H9 (cell line): Measurements from ENCODE around the gene SCN5A. TPM values are rescaled to one million over a fixed set of nuclear protein-coding genes. Genes with fewer than 3 reads are reported as not detected.

ENCODE experiments used
- DNase-seq: peaks from one replicate; pipeline ENCODE4 v3.0.0-alpha.2; 2017
- H2AFZ ChIP-seq: one replicate; pipeline ENCODE4 v1.6.1; 2013; ENCODE audit warnings: mild to moderate bottlenecking, low read length, control low read depth, moderate library complexity
- H2AK5ac ChIP-seq: 2 replicates; pipeline ENCODE4 v1.6.1; 2013; ENCODE audit warnings: low read length, control low read depth, mixed read lengths; ENCODE audit not compliant: insufficient read length
- H2BK120ac ChIP-seq: one replicate; pipeline ENCODE4 v1.6.1; 2013; ENCODE audit warnings: low read depth, mild to moderate bottlenecking, low read length, control low read depth, inconsistent platforms; ENCODE audit not compliant: poor library complexity, severe bottlenecking
- H2BK12ac ChIP-seq: 2 replicates; pipeline ENCODE4 v1.6.1; 2013; ENCODE audit warnings: low read length, control low read depth, mixed read lengths, low read depth; ENCODE audit not compliant: insufficient read length
- H2BK15ac ChIP-seq: 2 replicates; pipeline ENCODE4 v1.6.1; 2013; ENCODE audit warnings: low read depth, low read length, control low read depth
- H2BK20ac ChIP-seq: one replicate; pipeline ENCODE4 v1.6.1; 2013; ENCODE audit warnings: low read depth, mild to moderate bottlenecking, low read length, control low read depth, inconsistent platforms; ENCODE audit not compliant: poor library complexity, severe bottlenecking
- H2BK5ac ChIP-seq: 2 replicates; pipeline ENCODE4 v1.6.1; 2013; ENCODE audit warnings: low read length, control low read depth, mixed read lengths; ENCODE audit not compliant: insufficient read length
- H3K14ac ChIP-seq: 2 replicates; pipeline ENCODE4 v1.6.1; 2013; ENCODE audit warnings: low read length, control low read depth; ENCODE audit not compliant: insufficient read depth
- H3K18ac ChIP-seq: 2 replicates; pipeline ENCODE4 v1.6.1; 2013; ENCODE audit warnings: low read depth, mild to moderate bottlenecking, mixed read lengths, low read length, control low read depth; ENCODE audit not compliant: insufficient read length
- H3K23ac ChIP-seq: 2 replicates; pipeline ENCODE4 v1.6.1; 2013; ENCODE audit warnings: low read length, control low read depth, mixed read lengths, low read depth; ENCODE audit not compliant: insufficient read length
- H3K23me2 ChIP-seq: 2 replicates; pipeline ENCODE4 v1.6.1; 2013; ENCODE audit warnings: low read depth, mild to moderate bottlenecking, mixed read lengths, low read length, control low read depth; ENCODE audit not compliant: insufficient read length, poor library complexity, severe bottlenecking
- H3K27ac ChIP-seq: 2 replicates; pipeline ENCODE4 v1.5.1; 2013; ENCODE audit warnings: low read length, control low read depth, mixed read lengths, low read depth; ENCODE audit not compliant: insufficient read length
- H3K27me3 ChIP-seq: 2 replicates; pipeline ENCODE4 v1.6.1; 2013; ENCODE audit warnings: low read length, control low read depth, inconsistent platforms; ENCODE audit not compliant: insufficient read depth
- H3K4ac ChIP-seq: 2 replicates; pipeline ENCODE4 v1.6.1; 2013; ENCODE audit warnings: low read depth, mild to moderate bottlenecking, control low read depth, inconsistent platforms, low read length, moderate library complexity
- H3K4me1 ChIP-seq: 2 replicates; pipeline ENCODE4 v1.6.1; 2013; ENCODE audit warnings: low read length, control low read depth, inconsistent platforms; ENCODE audit not compliant: insufficient read depth
- H3K4me2 ChIP-seq: 2 replicates; pipeline ENCODE4 v1.6.1; 2013; ENCODE audit warnings: low read length, control low read depth, mixed read lengths; ENCODE audit not compliant: insufficient read length, insufficient read depth
- H3K56ac ChIP-seq: 2 replicates; pipeline ENCODE4 v1.6.1; 2013; ENCODE audit warnings: low read depth, mild to moderate bottlenecking, mixed read lengths, low read length, control low read depth; ENCODE audit not compliant: insufficient read length
- H3K79me1 ChIP-seq: 2 replicates; pipeline ENCODE4 v1.6.1; 2013; ENCODE audit warnings: low read depth, mild to moderate bottlenecking, moderate library complexity, low read length, control low read depth, inconsistent platforms; ENCODE audit not compliant: insufficient read depth, poor library complexity, severe bottlenecking
- H3K79me2 ChIP-seq: 2 replicates; pipeline ENCODE4 v1.6.1; 2013; ENCODE audit warnings: low read length, control low read depth, inconsistent platforms; ENCODE audit not compliant: insufficient read depth
- H3K9ac ChIP-seq: 2 replicates; pipeline ENCODE4 v1.6.1; 2013; ENCODE audit warnings: low read length, control low read depth, mixed read lengths; ENCODE audit not compliant: insufficient read length; ENCODE audit errors: extremely low read depth
- H3K9me3 ChIP-seq: one replicate; pipeline ENCODE4 v1.6.1; 2013; ENCODE audit warnings: low read depth, low read length, inconsistent platforms; ENCODE audit not compliant: control insufficient read depth
- H3T11ph ChIP-seq: one replicate; pipeline ENCODE4 v1.6.1; 2013; ENCODE audit warnings: mild to moderate bottlenecking, low read length, control low read depth, inconsistent platforms
- H4K20me1 ChIP-seq: one replicate; pipeline ENCODE4 v1.6.1; 2013; ENCODE audit not compliant: control insufficient read depth, insufficient read length, insufficient read depth
- H4K5ac ChIP-seq: 2 replicates; pipeline ENCODE4 v1.6.1; 2013; ENCODE audit warnings: low read depth, mild to moderate bottlenecking, mixed read lengths, low read length, control low read depth; ENCODE audit not compliant: insufficient read length
- H4K8ac ChIP-seq: replicated peaks from 2 replicates; pipeline ENCODE4 v1.6.1; 2013; ENCODE audit warnings: low read length, control low read depth, mixed read lengths, low read depth; ENCODE audit not compliant: insufficient read length
- H4K91ac ChIP-seq: 2 replicates; pipeline ENCODE4 v1.6.1; 2013; ENCODE audit warnings: low read depth, mild to moderate bottlenecking, moderate library complexity, mixed read lengths, low read length, control low read depth; ENCODE audit not compliant: insufficient read length
- H3K27ac Mint-ChIP-seq, 3 experiments: 2 replicates in 2 of 3; 3 replicates in 1 of 3; pipeline ENCODE4 v1.8.0; 2020 to 2021; ENCODE audit warnings: mixed read lengths in 3 of 3, mild to moderate bottlenecking in 1 of 3, moderate library complexity in 1 of 3
- H3K27me3 Mint-ChIP-seq: 2 replicates; pipeline ENCODE4 v1.8.0; 2021; ENCODE audit warnings: low read depth, mild to moderate bottlenecking, moderate library complexity, mixed read lengths
- H3K36me3 Mint-ChIP-seq, 3 experiments: 2 replicates in 2 of 3; 3 replicates in 1 of 3; pipeline ENCODE4 v1.8.0; 2020 to 2021; ENCODE audit warnings: low read depth in 3 of 3, mixed read lengths in 3 of 3; ENCODE audit not compliant: insufficient read depth in 1 of 3
- H3K4me1 Mint-ChIP-seq, 2 experiments: 2 replicates each; pipeline ENCODE4 v1.8.0; 2020; ENCODE audit warnings: mixed read lengths in 2 of 2
- H3K4me3 Mint-ChIP-seq, 2 experiments: 2 replicates in 1 of 2; 3 replicates in 1 of 2; pipeline ENCODE4 v1.8.0; 2020 to 2021; ENCODE audit warnings: mild to moderate bottlenecking in 2 of 2, mixed read lengths in 2 of 2, moderate library complexity in 1 of 2
- H3K9me3 Mint-ChIP-seq, 2 experiments: 2 replicates in 1 of 2; 3 replicates in 1 of 2; pipeline ENCODE4 v1.8.0; 2020; ENCODE audit warnings: mild to moderate bottlenecking in 2 of 2, mixed read lengths in 2 of 2, moderate library complexity in 1 of 2
- CTCF ChIP-seq: fragments of 200-600 bp; sonication (generic); conservative IDR thresholded peaks from 3 replicates; pipeline ENCODE4 v1.8.0; 2021; ENCODE audit warnings: antibody characterized with exemption, mild to moderate bottlenecking
- WGBS: extraction: QIAGEN DNeasy Blood & Tissue Kit; methylation state at CpG from one replicate; pipeline ENCODE4 v1.1.7; 2013; ENCODE audit warnings: missing lambda C conversion rate, low lambda C conversion rate, mixed read lengths; ENCODE audit not compliant: insufficient read length; ENCODE audit errors: extremely low coverage; 5-methylcytosine and 5-hydroxymethylcytosine counted together
- total RNA-seq: library from RNA; stranded (reverse); gene quantifications from 2 replicates; pipeline ENCODE4 v1.2.1, GENCODE V29; 2021

The SCN5A gene
- total RNA-seq, 1 experiment from 2014 or later, result 6.5 TPM

- H3K14ac ChIP-seq, result no peak overlapping the region
- no peak overlapping the region for H4K5ac ChIP-seq
- H2BK120ac ChIP-seq, result no peak overlapping the region
- H3K9me3 Mint-ChIP-seq, result no peaks in the 10 kb centered on the region
- no peaks in the 10 kb centered on the region for H3K79me1 ChIP-seq
- DNase-seq, result no peak
- H2AFZ ChIP-seq, result no peak overlapping the region
- H4K91ac ChIP-seq, result no peak overlapping the region
- H3K27me3 Mint-ChIP-seq, result no peaks in the 10 kb centered on the region; the same call in 1 of the 2 replicates
- no peak overlapping the region for H3K4ac ChIP-seq
- no peak overlapping the region for H3K4me2 ChIP-seq
- H2BK5ac ChIP-seq, result no peak overlapping the region
- H3T11ph ChIP-seq, result no peak overlapping the region
- WGBS, result no CpG with 5 or more reads among the region's 2 CpGs
- no peaks in the 10 kb centered on the region for H3K27me3 ChIP-seq
- H3K4me1 Mint-ChIP-seq, result peaks cover 4 to 9% of the 10 kb centered on the region in 2 experiments; a peak in 3 of 4 replicates
- H3K23me2 ChIP-seq, result no peaks in the 10 kb centered on the region
- no peak overlapping the region for H3K23ac ChIP-seq
- H3K36me3 Mint-ChIP-seq, result peaks cover 0 to 4% (median 1%) of the 10 kb centered on the region in 3 experiments; a peak in 3 of 7 replicates
- H4K20me1 ChIP-seq, result no peaks in the 10 kb centered on the region
- no peak overlapping the region for H3K4me3 Mint-ChIP-seq
- no peak overlapping the region for H3K56ac ChIP-seq
- H3K79me2 ChIP-seq, result no peaks in the 10 kb centered on the region
- H2BK15ac ChIP-seq, result no peak overlapping the region
- no peak overlapping the region for H2BK20ac ChIP-seq
- H2AK5ac ChIP-seq, result no peak overlapping the region
- TF ChIP-seq CTCF, result no peak
- no peak overlapping the region for H2BK12ac ChIP-seq
- no peak overlapping the region for H3K18ac ChIP-seq
- no peak overlapping the region for H3K9ac ChIP-seq
- no peak overlapping the region; a peak in 1 of 7 replicates for H3K27ac Mint-ChIP-seq
- no peak overlapping the region for H4K8ac ChIP-seq
- no peak overlapping the region for H3K27ac ChIP-seq
- no peaks in the 10 kb centered on the region for H3K9me3 ChIP-seq
- H3K4me1 ChIP-seq, result no peaks in the 10 kb centered on the region
Observed at GRCh38 chr3:38590521-38590920, 59.0 kb downstream of the SCN5A start.
